GM12875 (cell line): ENCODE results near the gene TMEM263.

Experiments
- H3K4me3 ChIP-seq: one replicate; pipeline ENCODE4 v1.5.1; 2011; ENCODE audit warnings: low read depth, low read length, control low read depth
- CTCF ChIP-seq: IDR thresholded peaks from 2 replicates; pipeline ENCODE4 v1.5.1; 2011; ENCODE audit warnings: low read depth, mild to moderate bottlenecking, control low read depth, inconsistent platforms, low read length, moderate library complexity, borderline replicate concordance; ENCODE audit not compliant: insufficient read depth

The TMEM263 gene

GRCh38 chr12:106975993-106976658, 20.4 kb downstream of the TMEM263 start:
- no peak overlapping the region for H3K4me3 ChIP-seq
- TF ChIP-seq CTCF = no peak

- H3K4me3 ChIP-seq = no peak overlapping the region
- TF ChIP-seq CTCF = no peak
Measured at GRCh38 chr12:106976668-106977067, 21.0 kb downstream of the TMEM263 start.

- no peak for TF ChIP-seq CTCF
- H3K4me3 ChIP-seq = no peak overlapping the region
Measured at GRCh38 chr12:106978035-106978800, 22.5 kb downstream of the TMEM263 start.

GRCh38 chr12:106980944-106981343, 25.2 kb downstream of the TMEM263 start:
- no peak for TF ChIP-seq CTCF
- H3K4me3 ChIP-seq = no peak overlapping the region

GRCh38 chr12:106981788-106982187, 26.1 kb downstream of the TMEM263 start:
- no peak overlapping the region for H3K4me3 ChIP-seq
- no peak for TF ChIP-seq CTCF

- no peak for TF ChIP-seq CTCF
- H3K4me3 ChIP-seq = no peak overlapping the region
Measured at GRCh38 chr12:106982229-106982628, 26.5 kb downstream of the TMEM263 start.

- no peak overlapping the region for H3K4me3 ChIP-seq
- TF ChIP-seq CTCF = no peak
Measured at GRCh38 chr12:106984588-106985137, 29.0 kb downstream of the TMEM263 start.
